LNCaP clone FGC (cell line): Measurements from ENCODE around the gene ZNF383.
"Not testable (repeated sequence)": the region's sequence is repeated elsewhere in the genome, so short reads cannot be mapped to it uniquely, and the experiment has no call there.

Source experiments
- DNase-seq: peaks from one replicate; pipeline ENCODE4 v3.0.0-alpha.2; 2011; ENCODE audit warnings: low read depth
- H3K4me3 ChIP-seq: 2 replicates; pipeline ENCODE4 v1.5.1; 2011; ENCODE audit warnings: mild to moderate bottlenecking, low read depth, low read length, control low read depth
- TF ChIP-seq, protein P1 (sequence below): IDR thresholded peaks from 2 replicates; pipeline ENCODE4 v1.5.1; 2012; ENCODE audit warnings: mild to moderate bottlenecking; ENCODE audit not compliant: control insufficient read depth, insufficient read depth; ENCODE audit errors: extremely low read depth

The ZNF383 gene

DNA sequence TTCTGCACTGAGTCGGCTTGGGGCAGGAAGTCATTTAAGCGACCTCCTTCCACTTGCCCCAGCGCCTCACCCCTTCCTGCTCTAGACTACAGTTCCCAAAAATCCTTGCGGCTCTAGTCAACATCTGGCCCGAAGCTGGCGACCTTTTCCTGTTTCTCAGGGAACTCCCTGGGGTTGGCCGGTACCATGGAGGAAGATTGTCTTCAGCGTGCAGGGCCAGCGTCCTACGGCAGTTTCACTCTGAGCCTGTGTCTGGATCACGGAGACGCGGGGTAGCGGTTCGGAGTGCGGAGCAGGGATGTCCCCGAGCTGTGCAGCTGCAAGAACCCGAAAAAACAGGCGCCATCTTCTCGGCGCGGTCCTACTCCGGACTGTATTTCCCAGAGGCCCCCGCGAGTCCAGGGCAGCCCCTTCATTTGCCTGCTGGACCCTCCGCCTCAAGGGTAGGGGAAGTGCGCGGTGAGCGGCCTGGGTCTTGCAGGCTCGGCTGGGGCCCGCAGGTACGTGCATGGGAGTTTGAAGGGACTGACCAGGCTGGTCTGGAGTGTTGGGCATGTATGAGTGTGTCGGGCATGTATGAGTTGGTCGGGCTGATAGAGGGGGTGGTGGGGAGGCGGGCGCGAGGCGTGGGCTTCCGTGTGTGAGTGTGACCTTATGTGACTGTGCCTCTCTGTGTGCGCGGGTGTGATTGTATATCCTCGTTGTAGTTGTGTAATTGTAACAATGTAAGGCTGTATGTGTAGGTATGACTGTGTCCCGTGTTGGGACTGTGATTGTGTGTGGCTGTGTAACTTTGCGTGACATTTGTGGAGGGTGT is at the start of gene ZNF383:
Gene ZNF383, plus strand, starts transcription at position 440 of the 817 bp plus-strand sequence. CDS start 12,240 bp downstream, outside the sequence.
- TF ChIP-seq, protein P1, sequence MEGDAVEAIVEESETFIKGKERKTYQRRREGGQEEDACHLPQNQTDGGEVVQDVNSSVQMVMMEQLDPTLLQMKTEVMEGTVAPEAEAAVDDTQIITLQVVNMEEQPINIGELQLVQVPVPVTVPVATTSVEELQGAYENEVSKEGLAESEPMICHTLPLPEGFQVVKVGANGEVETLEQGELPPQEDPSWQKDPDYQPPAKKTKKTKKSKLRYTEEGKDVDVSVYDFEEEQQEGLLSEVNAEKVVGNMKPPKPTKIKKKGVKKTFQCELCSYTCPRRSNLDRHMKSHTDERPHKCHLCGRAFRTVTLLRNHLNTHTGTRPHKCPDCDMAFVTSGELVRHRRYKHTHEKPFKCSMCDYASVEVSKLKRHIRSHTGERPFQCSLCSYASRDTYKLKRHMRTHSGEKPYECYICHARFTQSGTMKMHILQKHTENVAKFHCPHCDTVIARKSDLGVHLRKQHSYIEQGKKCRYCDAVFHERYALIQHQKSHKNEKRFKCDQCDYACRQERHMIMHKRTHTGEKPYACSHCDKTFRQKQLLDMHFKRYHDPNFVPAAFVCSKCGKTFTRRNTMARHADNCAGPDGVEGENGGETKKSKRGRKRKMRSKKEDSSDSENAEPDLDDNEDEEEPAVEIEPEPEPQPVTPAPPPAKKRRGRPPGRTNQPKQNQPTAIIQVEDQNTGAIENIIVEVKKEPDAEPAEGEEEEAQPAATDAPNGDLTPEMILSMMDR, result no peak
- H3K4me3 ChIP-seq, result peak within 1 kb of the TSS; percentile 90
- peak; percentile 83 for DNase-seq

DNA sequence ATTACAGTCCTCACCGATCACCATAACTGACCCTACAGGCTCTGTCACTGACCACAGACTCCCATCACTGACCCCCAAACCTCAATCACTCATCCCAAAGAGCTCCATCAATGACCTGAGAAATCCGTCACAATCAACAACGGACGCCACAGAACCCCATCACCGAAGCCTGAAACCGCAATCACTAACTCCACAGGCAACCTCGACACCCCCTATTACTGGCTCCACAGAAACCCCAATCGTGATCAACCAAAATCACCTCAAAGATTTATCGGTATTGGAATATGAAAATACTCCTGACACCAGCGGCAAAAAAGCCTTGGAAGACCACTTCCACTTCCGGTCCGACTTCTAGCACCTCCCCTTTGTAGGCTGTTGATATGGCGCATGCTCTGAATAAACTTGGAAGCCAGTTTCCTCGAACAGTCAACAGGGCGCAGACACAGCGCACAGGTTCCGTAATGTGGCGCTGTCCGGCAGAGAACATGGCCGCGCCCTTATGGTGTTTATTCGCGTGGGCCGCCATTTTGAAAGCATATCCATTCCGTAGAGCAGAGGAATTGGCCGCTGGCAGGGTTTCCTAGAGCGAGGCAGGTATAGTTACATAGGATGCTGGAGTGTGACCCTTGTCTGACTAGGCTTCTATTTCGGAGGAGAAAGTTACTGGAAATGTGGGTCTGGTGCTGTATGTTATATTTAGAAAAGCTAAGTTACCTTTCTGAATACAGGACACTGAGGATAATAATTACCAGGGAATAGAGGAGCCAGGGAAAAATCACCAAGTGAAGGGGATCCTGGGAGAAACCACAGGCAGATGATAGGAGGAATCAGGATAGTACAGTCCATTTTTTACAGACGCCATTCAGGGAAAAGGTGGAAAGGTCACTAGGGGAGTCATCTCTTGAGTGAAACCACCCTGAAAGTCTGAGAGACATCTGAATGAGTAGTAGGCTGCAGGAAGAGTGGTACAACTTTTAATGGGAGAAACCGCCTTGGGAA is 45.3 kb upstream of the ZNF383 start, which contains the start of gene ZNF585A:
Gene ZNF585A, minus strand, starts transcription at position 328 of the 999 bp plus-strand sequence. CDS start 2,785 bp downstream, outside the sequence.
- peak within 1 kb of the TSS; percentile 95 for H3K4me3 ChIP-seq
- DNase-seq, result peak; percentile 95
- TF ChIP-seq, protein P1, result no peak

DNA sequence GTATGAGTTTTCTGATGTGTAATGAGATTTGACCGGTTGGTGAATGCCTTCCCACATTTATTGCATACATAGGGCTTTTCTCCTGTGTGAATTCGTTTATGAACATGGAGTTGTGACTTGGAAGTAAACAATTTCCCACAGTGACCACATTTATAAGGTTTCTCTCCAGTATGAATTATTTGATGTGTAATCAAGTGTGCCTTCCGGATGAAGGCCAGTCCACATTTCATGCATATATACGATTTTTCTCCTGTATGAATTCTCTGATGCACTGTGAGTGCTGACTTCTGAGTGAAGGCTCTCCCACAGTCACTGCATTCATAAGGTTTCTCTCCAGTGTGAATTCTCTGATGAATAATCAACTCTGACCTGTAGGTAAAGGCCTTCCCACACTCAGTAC is 31.9 kb upstream of the ZNF383 start:
- not testable (repeated sequence) for H3K4me3 ChIP-seq, DNase-seq

DNA sequence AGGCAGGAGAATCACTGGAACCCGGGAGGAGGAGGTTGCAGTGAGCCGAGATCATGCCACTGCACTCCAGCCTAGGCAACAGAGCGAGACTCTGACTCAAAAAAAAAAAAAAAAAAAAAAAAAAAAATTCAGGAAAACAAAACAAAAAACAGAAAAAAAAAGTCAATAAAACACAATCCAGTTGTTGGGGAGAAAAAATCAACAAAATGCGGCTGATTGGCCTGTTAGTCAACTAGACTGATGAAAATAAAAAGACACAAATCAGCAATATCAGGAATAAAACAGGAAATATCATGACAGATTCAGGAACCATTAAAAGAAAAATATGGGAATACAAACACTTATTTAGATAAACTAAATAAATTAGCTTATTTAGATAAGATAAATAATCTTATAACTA is 22.8 kb upstream of the ZNF383 start:
- not testable (repeated sequence) for DNase-seq, H3K4me3 ChIP-seq

DNA sequence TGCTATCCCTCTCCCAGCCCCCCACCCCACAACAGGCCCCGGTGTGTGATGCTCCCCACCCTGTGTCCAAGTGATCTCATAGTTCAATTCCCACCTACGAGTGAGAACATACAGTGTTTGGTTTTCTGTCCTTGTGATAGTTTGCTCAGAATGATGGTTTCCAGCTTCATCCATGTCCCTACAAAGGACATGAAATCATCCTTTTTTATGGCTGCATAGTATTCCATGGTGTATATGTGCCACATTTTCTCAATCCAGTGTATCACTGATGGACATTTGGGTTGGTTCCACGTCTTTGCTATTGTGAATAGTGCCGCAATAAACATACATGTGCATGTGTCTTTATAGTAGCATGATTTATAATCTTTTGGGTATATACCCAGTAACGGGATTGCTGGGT is 20.9 kb upstream of the ZNF383 start:
- not testable (repeated sequence) for DNase-seq, H3K4me3 ChIP-seq

DNA sequence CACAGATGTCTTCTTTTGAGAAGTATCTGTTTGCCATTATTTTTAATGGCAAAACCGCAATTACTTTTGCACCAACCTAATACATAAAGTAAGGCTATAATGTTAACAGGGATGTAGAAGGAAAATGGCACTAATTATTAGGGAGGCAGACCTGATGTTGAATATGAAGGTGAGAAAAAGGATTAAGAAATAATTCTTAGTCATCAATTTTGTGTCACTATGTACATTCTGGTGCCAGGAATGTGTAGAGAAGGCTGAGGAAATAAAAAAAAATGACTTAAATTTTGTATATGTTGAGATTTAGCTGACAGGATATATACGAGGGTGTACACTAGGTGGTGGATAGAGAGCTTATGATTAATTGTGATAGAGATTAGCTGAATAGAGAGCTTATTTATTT is 20.2 kb upstream of the ZNF383 start:
- no peak overlapping the region for H3K4me3 ChIP-seq

DNA sequence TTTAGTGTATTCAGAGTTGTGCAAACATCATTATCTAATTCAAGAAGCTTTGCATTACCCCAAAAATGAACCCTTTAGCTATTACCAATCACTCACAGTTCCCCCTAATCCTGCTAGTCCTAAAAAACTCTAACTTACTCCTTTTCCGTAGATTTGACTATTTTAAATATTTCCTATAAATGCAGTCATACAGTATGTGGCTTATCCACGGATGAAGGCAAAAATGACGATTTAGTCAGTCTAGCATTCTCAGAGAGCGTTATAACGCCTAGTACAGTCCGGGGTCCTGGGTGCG is 587 bp upstream of the ZNF383 start:
- no peak for DNase-seq
- H3K4me3 ChIP-seq, result peak overlapping the region; percentile 90
- TF ChIP-seq, protein P1, result no peak

More for the DNA sequence above, 20.2 kb upstream of the ZNF383 start:
- no peak for DNase-seq
- TF ChIP-seq, protein P1, result no peak

DNA sequence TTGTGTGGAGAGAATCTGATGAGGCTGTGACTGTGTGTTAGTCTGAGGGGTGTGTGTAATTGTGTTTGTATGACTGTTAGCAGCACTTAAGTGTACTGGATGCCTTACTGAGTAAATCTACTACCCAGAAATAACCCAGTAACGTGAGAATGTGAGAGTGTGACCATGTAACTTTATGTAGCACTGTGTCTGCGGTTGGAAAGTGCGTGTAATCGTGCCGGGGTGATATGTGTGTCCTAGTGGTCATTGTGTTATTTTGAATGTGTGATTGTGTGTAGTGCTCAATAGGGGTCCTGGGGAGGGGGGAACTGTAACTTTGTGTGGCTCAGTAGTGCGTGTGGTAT is 550 bp downstream of the ZNF383 start:
- peak overlapping the region; percentile 90 for H3K4me3 ChIP-seq
- no peak for DNase-seq
- TF ChIP-seq, protein P1, result no peak
